ENCODE results near the gene SUMO4. TPM values are rescaled to one million over a fixed set of nuclear protein-coding genes. Genes with fewer than 3 reads are reported as not detected.
"Not testable (repeated sequence)": the region's sequence is repeated elsewhere in the genome, so short reads cannot be mapped to it uniquely, and the experiment has no call there.

Gene SUMO4
- polyA plus RNA-seq, 1 of the 3 experiments (the other 2 are of a cell fraction), result not detected

- TF ChIP-seq SMC3 (IDR thresholded peaks at IDR 0.05; ENCODE audit: low read depth, low read length) (no peak), EZH2phosphoT487 (IDR thresholded peaks at IDR 0.05; ENCODE audit: borderline replicate concordance, low read depth) (no peak), JUND (IDR thresholded peaks at IDR 0.05) (no peak), USF1 (IDR thresholded peaks at IDR 0.05; ENCODE audit: borderline replicate concordance, low read depth) (no peak), NRF1 (IDR thresholded peaks at IDR 0.05; ENCODE audit: low read depth, low read length) (no peak), ELF1 (IDR thresholded peaks at IDR 0.05) (no peak), MEF2A (IDR thresholded peaks at IDR 0.05; ENCODE audit: borderline replicate concordance, low read depth) (no peak), SIN3A (IDR thresholded peaks at IDR 0.05; ENCODE audit: borderline replicate concordance, low read depth, low read length) (no peak), POLR2AphosphoS5 (IDR thresholded peaks at IDR 0.05; ENCODE audit: low read depth, low read length) (no peak)
- no peak overlapping the region for H3K4me2 ChIP-seq
These were observed 43.5 kb downstream of the SUMO4 start for GRCh38 chr6:149443411-149444181.

GRCh38 chr6:149444360-149445094 is 44.5 kb downstream of the SUMO4 start:
- H2AFZ ChIP-seq (ENCODE audit: low read depth), result not testable (repeated sequence)

More at GRCh38 chr6:149443411-149444181, 43.5 kb downstream of the SUMO4 start:
- Histone ChIP-seq H3K4me1 (ENCODE audit: control insufficient read depth in 1 of 2, insufficient read depth in 2 of 2, low read depth in 1 of 2, low read length in 1 of 2) (peaks cover 0 to 3% of the 10 kb centered on the region in 2 experiments; a peak in 1 of 4 replicates), H3K9me3 (no peaks in the 10 kb centered on the region), H3K36me3 (replicated peaks in 1 of 2; ENCODE audit: control insufficient read depth in 1 of 2, insufficient read depth in 2 of 2, low read length in 1 of 2) (no peaks in the 10 kb centered on the region), H3K9ac (no peak overlapping the region), H3K27me3 (ENCODE audit: insufficient read depth) (no peaks in the 10 kb centered on the region), H3K79me2 (ENCODE audit: insufficient read depth) (no peaks in the 10 kb centered on the region), H3K4me3 (ENCODE audit: low read depth in 2 of 2, low read length in 1 of 2) (no peak overlapping the region), H3K9me2 (no peaks in the 10 kb centered on the region), H3K27ac (ENCODE audit: low read depth in 2 of 2, low read length in 1 of 2) (no peak overlapping the region), H3F3A (replicated peaks; ENCODE audit: insufficient read depth) (no peaks in the 10 kb centered on the region), H4K20me1 (ENCODE audit: insufficient read depth) (no peaks in the 10 kb centered on the region), H2AFZ (ENCODE audit: low read depth) (no peak overlapping the region)
- DNase-seq, result no peak
- CTCF ChIA-PET, result interaction anchor here (0.9 to 1.4 kb wide), 3 partner anchors 9 to 73 kb away, joined by 3 to 13 read pairs (median 4); no protein-coding TSS in a partner anchor
- 79% methylated on average over 8 of the region's 8 CpGs for WGBS (ENCODE audit: low lambda C conversion rate)
- POLR2A ChIA-PET, result no interaction called here

GRCh38 chr6:149445095-149445466 is 45.0 kb downstream of the SUMO4 start:
- Histone ChIP-seq H3K4me1 (ENCODE audit: control insufficient read depth in 1 of 2, insufficient read depth in 2 of 2, low read depth in 1 of 2, low read length in 1 of 2) (no peaks in the 10 kb centered on the region; a peak in 1 of 4 replicates), H3K4me3 (ENCODE audit: low read depth in 2 of 2, low read length in 1 of 2) (no peak overlapping the region), H3K4me2 (no peak overlapping the region), H3K9ac (no peak overlapping the region), H3K27me3 (ENCODE audit: insufficient read depth) (no peaks in the 10 kb centered on the region), H2AFZ (ENCODE audit: low read depth) (no peak overlapping the region), H3K27ac (ENCODE audit: low read depth in 2 of 2, low read length in 1 of 2) (no peak overlapping the region), H3F3A (replicated peaks; ENCODE audit: insufficient read depth) (no peaks in the 10 kb centered on the region), H3K79me2 (ENCODE audit: insufficient read depth) (no peaks in the 10 kb centered on the region), H3K36me3 (replicated peaks in 1 of 2; ENCODE audit: control insufficient read depth in 1 of 2, insufficient read depth in 2 of 2, low read length in 1 of 2) (no peaks in the 10 kb centered on the region), H3K9me2 (no peaks in the 10 kb centered on the region), H3K9me3 (no peaks in the 10 kb centered on the region), H4K20me1 (ENCODE audit: insufficient read depth) (no peaks in the 10 kb centered on the region)
- DNase-seq, result no peak
- TF ChIP-seq TCF12 (IDR thresholded peaks at IDR 0.05), result no peak
- TF ChIP-seq SMC3 (IDR thresholded peaks at IDR 0.05; ENCODE audit: low read depth, low read length), result no peak
- TF ChIP-seq IRF3 (IDR thresholded peaks at IDR 0.05; ENCODE audit: low read depth, low read length), result no peak
- TF ChIP-seq RCOR1 (IDR thresholded peaks at IDR 0.05; ENCODE audit: low read length), result no peak
- TF ChIP-seq NFIC (IDR thresholded peaks at IDR 0.05; ENCODE audit: borderline replicate concordance), result no peak
- TF ChIP-seq YY1 (IDR thresholded peaks at IDR 0.05; ENCODE audit: low read depth), result no peak
- TF ChIP-seq POLR2AphosphoS5 (IDR thresholded peaks at IDR 0.05; ENCODE audit: low read depth, low read length), result no peak
- TF ChIP-seq RFX5 (IDR thresholded peaks at IDR 0.05; ENCODE audit: low read length), result no peak
- TF ChIP-seq REST (IDR thresholded peaks at IDR 0.05; ENCODE audit: low read depth, low read length), result no peak
- 96% methylated on average over 4 of the region's 6 CpGs for WGBS (ENCODE audit: low lambda C conversion rate)
- CTCF ChIA-PET, result no interaction called here
- POLR2A ChIA-PET, result no interaction called here

More at GRCh38 chr6:149444360-149445094, 44.5 kb downstream of the SUMO4 start:
- H3K9me2 ChIP-seq; DNase-seq; H4K20me1 ChIP-seq (ENCODE audit: insufficient read depth); H3F3A ChIP-seq (replicated peaks; ENCODE audit: insufficient read depth); H3K4me2 ChIP-seq; H3K4me3 ChIP-seq (ENCODE audit: low read depth in 2 of 2, low read length in 1 of 2); POLR2A ChIA-PET; H3K27ac ChIP-seq (ENCODE audit: low read depth in 2 of 2, low read length in 1 of 2); H3K27me3 ChIP-seq (ENCODE audit: insufficient read depth); H3K79me2 ChIP-seq (ENCODE audit: insufficient read depth); H3K9me3 ChIP-seq; CTCF ChIA-PET; H3K4me1 ChIP-seq (ENCODE audit: control insufficient read depth in 1 of 2, insufficient read depth in 2 of 2, low read depth in 1 of 2, low read length in 1 of 2); H3K9ac ChIP-seq; H3K36me3 ChIP-seq (replicated peaks in 1 of 2; ENCODE audit: control insufficient read depth in 1 of 2, insufficient read depth in 2 of 2, low read length in 1 of 2): not testable (repeated sequence)
- 85% methylated on average over 3 of the region's 3 CpGs for WGBS (ENCODE audit: low lambda C conversion rate)
